Measurements from ENCODE around the gene SPTB. TPM values are rescaled to one million over a fixed set of nuclear protein-coding genes. Genes with fewer than 3 reads are reported as not detected.

Gene SPTB
- total and polyA plus RNA-seq, 9 of the 15 experiments (the other 6 are each of a cell fraction or from before 2014, with no cell fraction given), result 0.21 to 45.9 (median 11.7) TPM

DNA sequence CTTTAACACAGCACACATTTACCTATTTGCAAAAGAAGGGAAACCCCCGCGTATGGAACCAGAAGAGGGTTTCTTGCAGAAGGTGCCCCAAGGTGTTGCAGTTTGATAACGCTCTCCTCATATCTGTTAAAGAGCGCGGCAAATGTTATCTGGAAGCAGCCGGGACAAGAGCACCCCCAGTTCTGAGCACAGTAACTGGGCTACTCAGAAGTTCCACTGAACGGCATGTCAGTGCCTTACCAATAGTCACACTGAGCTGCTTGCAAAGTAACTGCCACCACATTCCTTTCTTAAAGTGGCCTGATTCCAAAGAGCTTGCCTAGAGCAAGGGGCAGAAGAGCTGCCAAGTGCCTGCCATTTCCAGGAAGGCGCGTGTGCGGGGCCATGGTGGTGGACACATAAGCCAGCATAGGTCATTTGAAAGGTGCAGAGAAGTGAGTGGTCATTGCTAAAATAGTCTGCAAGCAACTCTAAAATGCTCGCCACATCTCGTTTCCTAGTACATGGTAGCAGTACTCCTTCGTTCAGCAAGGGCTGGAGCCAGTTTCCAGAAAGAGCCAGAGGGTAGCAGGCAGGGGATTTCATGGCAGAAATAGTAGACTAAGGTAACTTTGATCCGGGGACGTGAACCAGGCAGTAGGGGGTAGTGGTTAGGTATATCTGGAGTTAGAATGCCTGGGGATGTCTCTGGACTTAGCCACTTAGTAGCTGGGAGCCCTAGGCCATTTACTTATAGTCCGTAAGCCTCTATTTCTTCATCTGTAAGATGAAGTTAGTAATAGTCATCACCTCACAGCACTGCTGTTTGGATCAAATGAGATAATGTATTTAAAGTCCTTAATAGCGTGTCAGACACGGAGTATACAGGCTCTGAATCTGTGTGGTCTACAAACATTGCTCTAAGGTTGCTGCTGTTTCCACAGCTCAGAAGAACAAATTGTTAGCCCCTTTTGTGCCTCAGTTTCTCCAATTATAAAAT lies 37.6 kb downstream of the SPTB start (continued):
- TF ChIP-seq, protein P1, sequence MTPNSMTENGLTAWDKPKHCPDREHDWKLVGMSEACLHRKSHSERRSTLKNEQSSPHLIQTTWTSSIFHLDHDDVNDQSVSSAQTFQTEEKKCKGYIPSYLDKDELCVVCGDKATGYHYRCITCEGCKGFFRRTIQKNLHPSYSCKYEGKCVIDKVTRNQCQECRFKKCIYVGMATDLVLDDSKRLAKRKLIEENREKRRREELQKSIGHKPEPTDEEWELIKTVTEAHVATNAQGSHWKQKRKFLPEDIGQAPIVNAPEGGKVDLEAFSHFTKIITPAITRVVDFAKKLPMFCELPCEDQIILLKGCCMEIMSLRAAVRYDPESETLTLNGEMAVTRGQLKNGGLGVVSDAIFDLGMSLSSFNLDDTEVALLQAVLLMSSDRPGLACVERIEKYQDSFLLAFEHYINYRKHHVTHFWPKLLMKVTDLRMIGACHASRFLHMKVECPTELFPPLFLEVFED (CRISPR knock-in tag; conservative IDR thresholded peaks at IDR 0.05), result no peak
- peak; percentile 82 for TF ChIP-seq MTA2 (IDR thresholded peaks at IDR 0.05; ENCODE audit: low read depth)
- no peak for TF ChIP-seq ZNF23 (CRISPR knock-in tag; IDR thresholded peaks at IDR 0.05)
- no peak for TF ChIP-seq CREB3 (tag; conservative IDR thresholded peaks at IDR 0.05; ENCODE audit: low read depth)
- no peak for TF ChIP-seq ZNF740 (CRISPR knock-in tag; IDR thresholded peaks at IDR 0.05)
- TF ChIP-seq ZNF740 (tag; IDR thresholded peaks at IDR 0.05), result peak in 1 of 2 experiments; percentile 19; a peak in 2 of 4 replicates
- TF ChIP-seq MYBL2 (IDR thresholded peaks at IDR 0.05; ENCODE audit: low read depth), result no peak
- no peak for TF ChIP-seq MYBL2 (CRISPR knock-in tag; IDR thresholded peaks at IDR 0.05; ENCODE audit: borderline replicate concordance)
- TF ChIP-seq CBX2 (IDR thresholded peaks at IDR 0.05; ENCODE audit: insufficient read depth, low read length, poor library complexity, severe bottlenecking), result no peak
- no peak for TF ChIP-seq ATF2 (CRISPR knock-in tag; IDR thresholded peaks at IDR 0.05)
- TF ChIP-seq ZNF551 (CRISPR knock-in tag; IDR thresholded peaks at IDR 0.05), result no peak
- TF ChIP-seq NEUROD1 (IDR thresholded peaks at IDR 0.05; ENCODE audit: borderline replicate concordance, low read depth, low read length, partially characterized antibody), result peak; percentile 47
- no peak for TF ChIP-seq KDM4B (IDR thresholded peaks at IDR 0.05; ENCODE audit: borderline replicate concordance in 2 of 2, low read depth in 1 of 2)
- no peak for TF ChIP-seq ESRRB (CRISPR knock-in tag; IDR thresholded peaks at IDR 0.05; ENCODE audit: borderline replicate concordance)
- TF ChIP-seq PATZ1 (CRISPR knock-in tag; IDR thresholded peaks at IDR 0.05; ENCODE audit: borderline replicate concordance), result no peak
- no peak for TF ChIP-seq PHF8 (IDR thresholded peaks at IDR 0.05; ENCODE audit: borderline replicate concordance, low read length)
- TF ChIP-seq, protein P2, sequence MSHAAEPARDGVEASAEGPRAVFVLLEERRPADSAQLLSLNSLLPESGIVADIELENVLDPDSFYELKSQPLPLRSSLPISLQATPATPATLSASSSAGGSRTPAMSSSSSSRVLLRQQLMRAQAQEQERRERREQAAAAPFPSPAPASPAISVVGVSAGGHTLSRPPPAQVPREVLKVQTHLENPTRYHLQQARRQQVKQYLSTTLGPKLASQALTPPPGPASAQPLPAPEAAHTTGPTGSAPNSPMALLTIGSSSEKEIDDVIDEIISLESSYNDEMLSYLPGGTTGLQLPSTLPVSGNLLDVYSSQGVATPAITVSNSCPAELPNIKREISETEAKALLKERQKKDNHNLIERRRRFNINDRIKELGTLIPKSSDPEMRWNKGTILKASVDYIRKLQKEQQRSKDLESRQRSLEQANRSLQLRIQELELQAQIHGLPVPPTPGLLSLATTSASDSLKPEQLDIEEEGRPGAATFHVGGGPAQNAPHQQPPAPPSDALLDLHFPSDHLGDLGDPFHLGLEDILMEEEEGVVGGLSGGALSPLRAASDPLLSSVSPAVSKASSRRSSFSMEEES (CRISPR knock-in tag; IDR thresholded peaks at IDR 0.05), result no peak

Data from K562 (cell line).